RWPE2 (cell line): ENCODE data around the gene DAZAP1.

Experiments
- ATAC-seq: fragments of 200-7000 bp; cut with Tn5 transposase; 3 replicates; pipeline ENCODE4 v1.9.1; 2021; ENCODE audit warnings: low read depth
- DNase-seq: peaks from one replicate; pipeline ENCODE4 v3.0.0-alpha.2; 2020; ENCODE audit warnings: low spot score
- H3K27ac ChIP-seq: fragments of 450-650 bp; 2 replicates; pipeline ENCODE4 v1.5.1; 2017; ENCODE audit warnings: mild to moderate bottlenecking; ENCODE audit not compliant: poor library complexity, severe bottlenecking
- H3K27me3 ChIP-seq: fragments of 250-450 bp; sonication (Bioruptor Pico); 2 replicates; pipeline ENCODE4 v1.5.1; 2021; ENCODE audit warnings: mild to moderate bottlenecking, moderate library complexity; ENCODE audit not compliant: insufficient read depth, poor library complexity, severe bottlenecking
- H3K36me3 ChIP-seq: fragments of 250-450 bp; sonication (Bioruptor Pico); 2 replicates; pipeline ENCODE4 v1.5.1; 2020; ENCODE audit warnings: low read depth, mild to moderate bottlenecking, moderate library complexity
- H3K4me1 ChIP-seq: fragments of 250-450 bp; sonication (Bioruptor Pico); 2 replicates; pipeline ENCODE4 v1.5.1; 2021; ENCODE audit warnings: mild to moderate bottlenecking, moderate library complexity; ENCODE audit not compliant: insufficient read depth, poor library complexity, severe bottlenecking
- H3K4me3 ChIP-seq: fragments of 250-450 bp; sonication (Bioruptor Pico); 2 replicates; pipeline ENCODE4 v1.5.1; 2021; ENCODE audit warnings: mild to moderate bottlenecking, moderate library complexity; ENCODE audit not compliant: severe bottlenecking
- H3K9me3 ChIP-seq: fragments of 250-450 bp; sonication (Bioruptor Pico); 2 replicates; pipeline ENCODE4 v1.5.1; 2021; ENCODE audit warnings: mild to moderate bottlenecking, moderate library complexity; ENCODE audit not compliant: severe bottlenecking
- TF ChIP-seq, protein P1 (sequence below): fragments of 450-650 bp; IDR thresholded peaks from one replicate; pipeline ENCODE4 v1.5.1; 2017; ENCODE audit warnings: mild to moderate bottlenecking, moderate library complexity; ENCODE audit not compliant: poor library complexity, severe bottlenecking

Gene DAZAP1

DNA sequence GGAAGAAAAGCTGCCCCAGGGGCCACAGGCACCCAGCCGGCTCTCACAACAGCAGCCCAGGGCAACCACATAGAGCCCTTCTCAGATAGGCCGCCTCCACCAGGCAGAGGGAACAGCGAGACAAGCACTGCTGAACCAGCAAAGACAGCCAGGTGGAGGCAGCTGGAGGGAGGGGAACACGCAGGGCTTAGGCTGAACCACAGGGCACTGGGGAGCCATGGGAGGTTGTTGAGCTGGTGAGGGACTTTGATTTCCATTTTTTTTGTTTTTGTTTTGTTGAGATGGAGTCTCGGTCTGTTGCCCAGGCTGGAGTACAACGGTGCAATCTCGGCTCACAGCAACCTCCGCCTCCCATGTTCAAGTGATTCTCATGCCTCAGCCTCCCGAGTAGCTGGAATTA is 9.5 kb upstream of the DAZAP1 start:
- TF ChIP-seq, protein P1, sequence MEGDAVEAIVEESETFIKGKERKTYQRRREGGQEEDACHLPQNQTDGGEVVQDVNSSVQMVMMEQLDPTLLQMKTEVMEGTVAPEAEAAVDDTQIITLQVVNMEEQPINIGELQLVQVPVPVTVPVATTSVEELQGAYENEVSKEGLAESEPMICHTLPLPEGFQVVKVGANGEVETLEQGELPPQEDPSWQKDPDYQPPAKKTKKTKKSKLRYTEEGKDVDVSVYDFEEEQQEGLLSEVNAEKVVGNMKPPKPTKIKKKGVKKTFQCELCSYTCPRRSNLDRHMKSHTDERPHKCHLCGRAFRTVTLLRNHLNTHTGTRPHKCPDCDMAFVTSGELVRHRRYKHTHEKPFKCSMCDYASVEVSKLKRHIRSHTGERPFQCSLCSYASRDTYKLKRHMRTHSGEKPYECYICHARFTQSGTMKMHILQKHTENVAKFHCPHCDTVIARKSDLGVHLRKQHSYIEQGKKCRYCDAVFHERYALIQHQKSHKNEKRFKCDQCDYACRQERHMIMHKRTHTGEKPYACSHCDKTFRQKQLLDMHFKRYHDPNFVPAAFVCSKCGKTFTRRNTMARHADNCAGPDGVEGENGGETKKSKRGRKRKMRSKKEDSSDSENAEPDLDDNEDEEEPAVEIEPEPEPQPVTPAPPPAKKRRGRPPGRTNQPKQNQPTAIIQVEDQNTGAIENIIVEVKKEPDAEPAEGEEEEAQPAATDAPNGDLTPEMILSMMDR: no peak
- ATAC-seq: no peak

DNA sequence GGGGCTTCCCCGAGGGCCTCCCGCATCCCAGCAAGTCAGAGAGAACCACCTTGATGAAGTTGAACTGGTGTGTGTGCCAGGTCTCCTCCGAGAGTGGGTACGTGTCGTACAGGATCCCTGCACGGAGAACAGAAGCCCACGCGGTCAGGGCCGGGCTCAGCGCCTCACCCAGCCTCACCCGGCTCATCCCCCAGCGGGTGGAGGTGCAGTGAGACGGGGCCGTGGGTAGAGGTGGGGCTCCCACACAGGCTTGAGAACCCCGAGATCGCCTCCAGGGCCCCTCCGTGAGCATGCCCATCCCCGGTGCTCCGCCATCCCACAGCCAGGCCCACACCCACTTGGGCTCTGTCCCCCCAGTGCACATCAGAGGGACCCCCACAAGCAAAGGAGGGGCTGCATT is 8.3 kb upstream of the DAZAP1 start:
- Histone ChIP-seq H3K36me3 (no peaks in the 10 kb centered on the region), H3K27ac (no peak overlapping the region), H3K4me1 (peaks cover 9% of the 10 kb centered on the region), H3K27me3 (no peaks in the 10 kb centered on the region), H3K9me3 (no peaks in the 10 kb centered on the region), H3K4me3 (no peak overlapping the region)
- ATAC-seq (no peak), DNase-seq (no peak)
- TF ChIP-seq, protein P1: no peak

More for the DNA sequence above, 9.5 kb upstream of the DAZAP1 start:
- Histone ChIP-seq H3K4me3 (no peak overlapping the region), H3K27ac (no peak overlapping the region), H3K4me1 (peaks cover 9% of the 10 kb centered on the region), H3K9me3 (no peaks in the 10 kb centered on the region), H3K27me3 (no peaks in the 10 kb centered on the region), H3K36me3 (no peaks in the 10 kb centered on the region)
- DNase-seq: no peak

DNA sequence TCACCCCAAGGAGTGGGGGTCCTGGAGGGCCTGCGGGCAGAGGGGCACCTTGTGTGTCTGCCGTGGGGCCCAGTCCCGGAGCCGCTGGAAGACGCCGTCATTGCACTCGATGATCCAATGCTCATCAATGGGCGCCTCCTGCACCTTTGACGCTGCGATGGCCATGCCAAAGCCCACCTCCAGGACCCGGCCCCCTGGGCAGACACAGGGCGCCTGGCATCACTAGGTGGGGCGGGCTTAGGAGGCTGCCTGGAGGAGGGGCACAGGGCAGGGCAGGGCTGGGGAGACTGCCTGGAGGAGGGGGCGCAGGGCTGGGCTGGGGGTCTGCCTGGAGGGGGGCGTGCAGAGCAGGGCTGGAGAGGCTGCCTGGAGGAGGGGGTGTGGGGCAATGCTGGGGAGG is 7.6 kb upstream of the DAZAP1 start:
- Histone ChIP-seq H3K9me3 (no peaks in the 10 kb centered on the region), H3K27ac (no peak overlapping the region)

DNA sequence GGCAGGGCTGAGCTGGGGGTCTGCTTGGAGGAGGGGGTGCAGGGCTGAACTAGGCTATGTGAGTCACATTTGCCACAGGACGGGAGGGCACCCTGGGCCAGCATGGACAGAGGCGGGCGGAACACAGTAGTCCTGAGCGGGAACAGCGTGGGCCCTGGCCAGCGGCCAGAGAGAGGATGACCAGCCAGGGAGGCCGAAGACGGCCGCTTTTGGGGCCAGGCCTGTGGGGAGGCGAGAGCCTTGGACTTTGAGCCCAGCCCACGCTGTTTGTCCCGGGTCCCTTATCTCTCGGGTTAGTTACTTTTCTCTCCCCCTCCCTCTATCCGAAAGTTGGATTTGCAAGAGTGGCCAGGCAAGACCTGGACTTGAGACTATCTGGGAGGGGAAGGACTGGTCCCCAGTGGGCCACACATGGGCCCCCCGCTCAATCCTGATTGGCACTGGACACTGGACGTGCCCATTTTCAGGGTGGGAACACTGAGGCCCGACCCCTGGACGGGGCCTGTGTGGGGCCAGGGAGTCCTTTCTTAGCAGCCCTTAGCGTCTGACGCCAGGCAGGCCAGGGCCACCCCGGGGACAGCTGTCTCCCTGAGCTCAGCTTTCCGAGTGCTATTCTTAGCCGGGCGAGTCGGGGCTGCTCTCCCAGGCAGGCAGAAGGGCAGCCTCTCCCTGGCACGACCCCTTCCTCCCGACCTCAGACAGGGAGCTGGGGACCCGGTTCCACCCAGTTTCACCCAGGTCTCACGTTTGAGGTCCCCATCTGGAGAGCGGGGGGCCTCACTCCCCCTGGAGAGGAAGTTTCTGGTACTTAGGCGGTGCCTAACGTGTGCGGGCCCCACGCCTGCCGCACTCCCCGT is 6.9 kb upstream of the DAZAP1 start:
- TF ChIP-seq, protein P1: no peak
- Histone ChIP-seq H3K9me3 (no peaks in the 10 kb centered on the region), H3K4me1 (peaks cover 5% of the 10 kb centered on the region), H3K27ac (no peak overlapping the region), H3K27me3 (no peaks in the 10 kb centered on the region), H3K36me3 (no peaks in the 10 kb centered on the region), H3K4me3 (peak overlapping the region; percentile 34)
- ATAC-seq: peak; percentile 35; the same call in 1 of the 3 replicates
- DNase-seq: no peak

More for the DNA sequence above, 7.6 kb upstream of the DAZAP1 start:
- ATAC-seq (no peak), DNase-seq (no peak)
- Histone ChIP-seq H3K36me3 (no peaks in the 10 kb centered on the region), H3K27me3 (no peaks in the 10 kb centered on the region), H3K4me3 (no peak overlapping the region), H3K4me1 (peaks cover 7% of the 10 kb centered on the region)
- TF ChIP-seq, protein P1: no peak
